DOHH2 (cell line): Measurements from ENCODE around the gene COL11A2.
"Not testable (repeated sequence)": the region's sequence is repeated elsewhere in the genome, so short reads cannot be mapped to it uniquely, and the experiment has no call there.

Experiments
- CTCF ChIP-seq: fragments of 200-600 bp; sonication (generic); IDR thresholded peaks from one replicate; pipeline ENCODE4 v1.5.1; 2014; ENCODE audit warnings: antibody characterized with exemption, mild to moderate bottlenecking, low read depth, low read length; ENCODE audit not compliant: poor library complexity, severe bottlenecking
- EZH2phosphoT487 ChIP-seq: fragments of 200-600 bp; sonication (generic); IDR thresholded peaks from 2 replicates; pipeline ENCODE4 v1.6.1; 2017; ENCODE audit warnings: borderline replicate concordance, mild to moderate bottlenecking, antibody characterized with exemption, low read length, moderate library complexity, mixed read lengths

- TF ChIP-seq CTCF, EZH2phosphoT487: not testable (repeated sequence)
Measured at GRCh38 chr6:33226503-33227120, 34.3 kb upstream of the COL11A2 start.
